Measurements from ENCODE around the gene PEX11B. TPM values are rescaled to one million over a fixed set of nuclear protein-coding genes. Genes with fewer than 3 reads are reported as not detected.

PEX11B gene
- total and polyA plus RNA-seq, 2 donors from 2014 or later, result 35.7 to 50.5 TPM

DNA sequence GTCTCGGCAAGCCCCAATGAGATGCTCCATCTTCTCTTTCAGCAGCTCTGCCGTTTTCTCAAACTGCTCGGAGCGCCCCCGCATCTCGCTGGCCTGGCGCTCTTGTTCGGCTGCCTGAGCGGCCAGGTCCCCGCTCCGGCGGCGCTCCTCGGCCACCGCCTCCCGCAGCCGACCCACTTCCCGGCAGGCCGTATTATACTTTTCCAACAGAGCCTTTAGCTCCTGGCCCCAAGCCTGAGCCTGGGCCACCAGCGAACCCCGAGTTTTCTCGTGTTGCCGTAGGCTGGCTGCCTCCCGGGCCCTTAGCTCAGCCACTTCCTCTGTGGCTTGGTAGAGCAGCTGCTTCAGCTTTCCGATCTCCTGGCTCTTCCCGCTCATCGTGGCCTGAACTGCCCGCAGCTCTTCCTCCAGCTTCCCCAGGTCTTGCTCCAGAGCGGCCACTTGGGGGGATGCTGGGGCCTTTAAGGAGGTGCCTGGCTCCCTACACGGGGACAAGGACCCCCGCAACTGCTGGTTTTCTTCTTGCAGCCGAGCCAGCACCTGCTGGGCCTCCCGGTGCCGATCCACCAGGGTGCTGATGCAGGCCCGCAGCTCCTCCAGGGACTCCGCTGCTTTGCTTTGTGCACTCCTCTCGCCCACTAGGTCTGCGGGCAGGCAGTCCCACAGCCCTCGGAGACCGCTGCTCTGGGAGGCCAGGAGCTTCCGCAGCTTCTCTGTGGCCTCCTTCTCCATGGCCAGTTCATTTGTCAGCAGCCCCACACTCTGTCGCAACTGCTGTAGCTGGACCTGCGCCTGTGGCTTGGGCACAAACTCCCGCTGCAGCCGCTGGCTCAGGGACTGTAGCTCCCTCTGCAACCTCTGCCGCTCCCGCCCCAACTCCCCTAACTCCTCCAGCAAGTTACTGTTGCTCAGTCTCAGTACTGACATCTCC lies 46.3 kb downstream of the PEX11B start:
- Histone ChIP-seq H3K9ac (ENCODE audit: low read length in 3 of 3) (peak overlapping the region; percentile 9 to 44 (median 38)), H3K4me1 (ENCODE audit: control insufficient read depth in 2 of 3, insufficient read depth in 2 of 3, low read depth in 1 of 3, low read length in 3 of 3) (peaks cover 0 to 3% (median 0%) of the 10 kb centered on the region in 3 donors), H3K27ac (ENCODE audit: low read depth in 2 of 2, low read length in 2 of 2) (peak overlapping the region in 1 of 2 donors; percentile 9), H3K9me3 (ENCODE audit: control insufficient read depth in 2 of 3, insufficient read depth in 1 of 3, low read length in 3 of 3) (no peaks in the 10 kb centered on the region), H3K36me3 (ENCODE audit: control insufficient read depth in 2 of 3, insufficient read depth in 3 of 3, low read length in 3 of 3) (no peaks in the 10 kb centered on the region), H3K4me3 (ENCODE audit: low read length in 3 of 3) (peak overlapping the region; percentile 24 to 62 (median 58)), H3K27me3 (ENCODE audit: control insufficient read depth, insufficient read depth, low read length) (no peaks in the 10 kb centered on the region)
- TF ChIP-seq, protein P1, sequence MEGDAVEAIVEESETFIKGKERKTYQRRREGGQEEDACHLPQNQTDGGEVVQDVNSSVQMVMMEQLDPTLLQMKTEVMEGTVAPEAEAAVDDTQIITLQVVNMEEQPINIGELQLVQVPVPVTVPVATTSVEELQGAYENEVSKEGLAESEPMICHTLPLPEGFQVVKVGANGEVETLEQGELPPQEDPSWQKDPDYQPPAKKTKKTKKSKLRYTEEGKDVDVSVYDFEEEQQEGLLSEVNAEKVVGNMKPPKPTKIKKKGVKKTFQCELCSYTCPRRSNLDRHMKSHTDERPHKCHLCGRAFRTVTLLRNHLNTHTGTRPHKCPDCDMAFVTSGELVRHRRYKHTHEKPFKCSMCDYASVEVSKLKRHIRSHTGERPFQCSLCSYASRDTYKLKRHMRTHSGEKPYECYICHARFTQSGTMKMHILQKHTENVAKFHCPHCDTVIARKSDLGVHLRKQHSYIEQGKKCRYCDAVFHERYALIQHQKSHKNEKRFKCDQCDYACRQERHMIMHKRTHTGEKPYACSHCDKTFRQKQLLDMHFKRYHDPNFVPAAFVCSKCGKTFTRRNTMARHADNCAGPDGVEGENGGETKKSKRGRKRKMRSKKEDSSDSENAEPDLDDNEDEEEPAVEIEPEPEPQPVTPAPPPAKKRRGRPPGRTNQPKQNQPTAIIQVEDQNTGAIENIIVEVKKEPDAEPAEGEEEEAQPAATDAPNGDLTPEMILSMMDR (IDR thresholded peaks at IDR 0.05; ENCODE audit: borderline replicate concordance, extremely low read depth, insufficient read depth), result no peak
- DNase-seq (peak; percentile 65 to 80 (median 73)), FAIRE-seq (no peak)
- intact Hi-C loops (cut with DNase I), result no loop called here

DNA sequence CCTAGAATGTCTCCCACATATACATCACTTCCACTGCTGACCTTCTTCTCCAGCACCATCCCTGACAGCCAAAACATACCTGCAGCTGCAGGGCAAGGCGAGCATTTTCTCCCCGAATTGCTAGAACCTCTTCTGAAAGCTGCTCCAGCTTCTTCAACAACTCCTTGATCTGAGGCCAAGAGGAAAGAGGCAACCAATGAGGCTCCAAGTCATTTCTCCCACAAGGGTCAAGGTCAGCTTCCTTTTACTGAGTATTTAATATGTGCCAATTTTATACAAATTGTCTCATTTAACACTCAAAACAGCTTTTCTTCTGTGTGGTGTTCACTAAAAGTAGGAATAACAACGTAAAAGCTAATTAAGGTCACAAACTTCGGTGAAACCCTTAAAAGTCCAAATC lies 50.3 kb downstream of the PEX11B start:
- H3K4me1 ChIP-seq (ENCODE audit: control insufficient read depth in 2 of 3, insufficient read depth in 2 of 3, low read depth in 1 of 3, low read length in 3 of 3), result peaks cover 0 to 3% (median 0%) of the 10 kb centered on the region in 3 donors
- DNase-seq, result no peak
- TF ChIP-seq, protein P1 (IDR thresholded peaks at IDR 0.05; ENCODE audit: borderline replicate concordance, extremely low read depth, insufficient read depth), result no peak
- no peak overlapping the region for H3K27ac ChIP-seq (ENCODE audit: low read depth in 2 of 2, low read length in 2 of 2)
- H3K4me3 ChIP-seq (ENCODE audit: low read length in 3 of 3), result no peak overlapping the region
- no peaks in the 10 kb centered on the region for H3K36me3 ChIP-seq (ENCODE audit: control insufficient read depth in 2 of 3, insufficient read depth in 3 of 3, low read length in 3 of 3)
- no peak overlapping the region for H3K9ac ChIP-seq (ENCODE audit: low read length in 3 of 3)
- H3K9me3 ChIP-seq (ENCODE audit: control insufficient read depth in 2 of 3, insufficient read depth in 1 of 3, low read length in 3 of 3), result no peaks in the 10 kb centered on the region
- no peak for FAIRE-seq
- no peaks in the 10 kb centered on the region for H3K27me3 ChIP-seq (ENCODE audit: control insufficient read depth, insufficient read depth, low read length)
- intact Hi-C loops (cut with DNase I), result no loop called here

DNA sequence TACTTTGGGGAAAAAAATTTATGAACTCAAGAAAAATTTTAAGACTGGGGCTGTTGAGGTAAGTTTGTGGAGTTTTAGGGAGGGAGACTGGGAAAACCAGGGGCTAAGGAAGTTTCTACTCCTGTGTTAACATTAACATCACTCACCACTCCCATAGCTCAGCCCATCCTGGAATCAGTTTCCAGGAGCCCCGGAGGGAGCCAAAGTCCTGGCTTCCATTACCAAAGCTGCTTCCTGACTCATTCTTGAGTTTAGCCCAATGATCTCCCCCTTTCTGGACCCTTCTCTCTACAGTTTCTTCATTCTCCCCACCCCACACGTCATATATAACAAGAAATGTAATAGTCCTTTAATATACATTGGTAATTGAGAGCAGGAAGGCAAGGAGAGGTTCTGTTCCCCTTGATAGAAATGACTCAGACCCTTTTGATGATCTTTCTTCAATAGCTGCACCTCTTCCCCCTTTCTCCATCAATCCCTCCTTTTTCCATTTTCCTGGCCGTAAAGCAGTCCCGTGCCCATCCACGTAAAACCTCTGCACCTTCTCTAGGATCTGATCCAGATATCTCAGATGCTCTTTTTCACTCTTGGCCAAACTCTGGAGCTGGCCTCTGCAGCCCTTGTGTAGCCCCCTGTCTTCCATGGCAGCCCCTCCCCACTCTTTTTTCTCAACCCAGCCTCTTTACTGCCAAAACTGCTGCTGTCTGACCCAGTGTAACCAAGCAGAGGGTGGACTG lies 55.1 kb downstream of the PEX11B start:
- Histone ChIP-seq H3K27ac (ENCODE audit: low read depth in 2 of 2, low read length in 2 of 2) (no peak overlapping the region), H3K36me3 (ENCODE audit: control insufficient read depth in 2 of 3, insufficient read depth in 3 of 3, low read length in 3 of 3) (no peaks in the 10 kb centered on the region), H3K27me3 (ENCODE audit: control insufficient read depth, insufficient read depth, low read length) (no peaks in the 10 kb centered on the region), H3K9ac (ENCODE audit: low read length in 3 of 3) (no peak overlapping the region), H3K9me3 (ENCODE audit: control insufficient read depth in 2 of 3, insufficient read depth in 1 of 3, low read length in 3 of 3) (no peaks in the 10 kb centered on the region), H3K4me1 (ENCODE audit: control insufficient read depth in 2 of 3, insufficient read depth in 2 of 3, low read depth in 1 of 3, low read length in 3 of 3) (peaks cover 0 to 3% (median 0%) of the 10 kb centered on the region in 3 donors), H3K4me3 (ENCODE audit: low read length in 3 of 3) (no peak overlapping the region)
- FAIRE-seq (no peak), DNase-seq (no peak)
- TF ChIP-seq, protein P1 (IDR thresholded peaks at IDR 0.05; ENCODE audit: borderline replicate concordance, extremely low read depth, insufficient read depth), result no peak
- intact Hi-C loops (cut with DNase I), result no loop called here

Other genes with a start within 250 kb of the PEX11B start
- gene PDZK1, start 211.3 kb downstream of the PEX11B start, total RNA-seq, result 152 TPM
- gene PDZK1, start 211.3 kb downstream of the PEX11B start, polyA plus RNA-seq (ENCODE audit: insufficient read depth, low read depth, low replicate concordance), result 659 TPM
- 0.60 TPM for gene CD160, start 199.2 kb downstream of the PEX11B start, total RNA-seq
- gene CD160, start 199.2 kb downstream of the PEX11B start, polyA plus RNA-seq (ENCODE audit: insufficient read depth, low read depth, low replicate concordance), result not detected
- 18.0 TPM for gene RNF115, start 94.6 kb downstream of the PEX11B start, total RNA-seq
- 12.3 TPM for gene RNF115, start 94.6 kb downstream of the PEX11B start, polyA plus RNA-seq (ENCODE audit: insufficient read depth, low read depth, low replicate concordance)
- 30.0 TPM for gene POLR3C, start 94.5 kb downstream of the PEX11B start, total RNA-seq
- gene POLR3C, start 94.5 kb downstream of the PEX11B start, polyA plus RNA-seq (ENCODE audit: insufficient read depth, low read depth, low replicate concordance), result 16.1 TPM
- gene NUDT17, start 73.1 kb downstream of the PEX11B start, total RNA-seq, result 3.8 TPM
- 5.5 TPM for gene NUDT17, start 73.1 kb downstream of the PEX11B start, polyA plus RNA-seq (ENCODE audit: insufficient read depth, low read depth, low replicate concordance)
- gene PIAS3, start 59.6 kb downstream of the PEX11B start, total RNA-seq, result 36.9 TPM
- 12.5 TPM for gene PIAS3, start 59.6 kb downstream of the PEX11B start, polyA plus RNA-seq (ENCODE audit: insufficient read depth, low read depth, low replicate concordance)
- 1.2 TPM for gene ANKRD35, start 32.9 kb downstream of the PEX11B start, total RNA-seq
- gene ANKRD35, start 32.9 kb downstream of the PEX11B start, polyA plus RNA-seq (ENCODE audit: insufficient read depth, low read depth, low replicate concordance), result 0.71 TPM
- gene ITGA10, start 8.7 kb downstream of the PEX11B start, total RNA-seq, result 11.0 TPM
- 0.54 TPM for gene ITGA10, start 8.7 kb downstream of the PEX11B start, polyA plus RNA-seq (ENCODE audit: insufficient read depth, low read depth, low replicate concordance)
- 131 TPM for gene RBM8A, start 8.8 kb upstream of the PEX11B start, total RNA-seq
- gene RBM8A, start 8.8 kb upstream of the PEX11B start, polyA plus RNA-seq (ENCODE audit: insufficient read depth, low read depth, low replicate concordance), result 105 TPM
- gene LIX1L, start 39.3 kb upstream of the PEX11B start, total RNA-seq, result 27.8 TPM
- gene LIX1L, start 39.3 kb upstream of the PEX11B start, polyA plus RNA-seq (ENCODE audit: insufficient read depth, low read depth, low replicate concordance), result 10.0 TPM
- 0.76 TPM for gene ANKRD34A, start 45.9 kb upstream of the PEX11B start, total RNA-seq
- 0.37 TPM for gene ANKRD34A, start 45.9 kb upstream of the PEX11B start, polyA plus RNA-seq (ENCODE audit: insufficient read depth, low read depth, low replicate concordance)
- gene POLR3GL, start 46.0 kb upstream of the PEX11B start, total RNA-seq, result 19.0 TPM
- gene POLR3GL, start 46.0 kb upstream of the PEX11B start, polyA plus RNA-seq (ENCODE audit: insufficient read depth, low read depth, low replicate concordance), result 45.6 TPM
- gene TXNIP, start 77.9 kb upstream of the PEX11B start, total RNA-seq, result 1,197 TPM
- gene TXNIP, start 77.9 kb upstream of the PEX11B start, polyA plus RNA-seq (ENCODE audit: insufficient read depth, low read depth, low replicate concordance), result 356 TPM
- not detected for gene HJV, start 103.0 kb upstream of the PEX11B start, total RNA-seq
- gene HJV, start 103.0 kb upstream of the PEX11B start, polyA plus RNA-seq (ENCODE audit: insufficient read depth, low read depth, low replicate concordance), result 1.3 TPM
- 3.8 TPM for gene NBPF10, start 226.1 kb upstream of the PEX11B start, total RNA-seq
- 0.22 TPM for gene NBPF10, start 226.1 kb upstream of the PEX11B start, polyA plus RNA-seq (ENCODE audit: insufficient read depth, low read depth, low replicate concordance)

All from kidney (tissue), 14 donors.